GM21447 (cell line): Measurements from ENCODE around the gene ROPN1B.

Experiments used
- ATAC-seq: cut with Tn5 transposase; IDR thresholded peaks from one replicate; pipeline ENCODE4 v1.9.1; 2021; ENCODE audit not compliant: unreplicated experiment

Gene ROPN1B

DNA sequence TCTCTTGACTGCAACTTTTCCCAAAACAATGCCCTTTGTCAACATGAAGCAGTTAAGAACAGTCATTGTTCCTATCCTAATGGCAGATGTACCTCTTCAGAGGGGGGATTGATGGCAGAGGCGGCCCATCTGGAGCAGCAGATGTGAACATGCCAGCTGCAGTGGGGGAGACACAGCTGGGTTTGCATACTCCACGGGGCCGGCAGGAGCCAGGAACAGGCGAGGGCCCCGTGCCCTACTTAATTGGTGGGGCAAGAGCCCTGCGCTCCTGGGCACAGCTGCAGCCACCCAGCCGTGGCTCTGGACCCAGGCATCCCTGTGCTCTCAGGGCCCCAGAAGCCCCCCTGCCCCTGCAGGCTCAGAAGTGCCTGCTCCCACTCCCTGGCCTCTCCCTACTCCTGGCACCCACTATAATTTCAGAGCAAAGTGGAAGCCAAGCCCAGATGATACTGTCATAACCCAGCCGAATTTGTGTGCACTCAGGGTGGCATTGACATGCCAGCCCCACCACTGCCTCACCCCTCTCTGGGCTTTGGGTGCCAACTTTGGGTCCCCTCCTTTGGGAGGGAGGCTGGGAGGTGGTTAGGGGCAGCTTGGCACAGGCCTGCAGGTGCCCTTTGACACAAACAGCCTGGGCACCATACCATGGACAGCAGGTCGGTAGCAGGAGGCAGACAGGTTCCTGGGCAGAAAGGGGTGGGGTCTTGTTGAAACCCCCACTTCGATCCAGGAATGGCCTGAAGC lies 34.6 kb downstream of the ROPN1B start:
- ATAC-seq, result no peak

DNA sequence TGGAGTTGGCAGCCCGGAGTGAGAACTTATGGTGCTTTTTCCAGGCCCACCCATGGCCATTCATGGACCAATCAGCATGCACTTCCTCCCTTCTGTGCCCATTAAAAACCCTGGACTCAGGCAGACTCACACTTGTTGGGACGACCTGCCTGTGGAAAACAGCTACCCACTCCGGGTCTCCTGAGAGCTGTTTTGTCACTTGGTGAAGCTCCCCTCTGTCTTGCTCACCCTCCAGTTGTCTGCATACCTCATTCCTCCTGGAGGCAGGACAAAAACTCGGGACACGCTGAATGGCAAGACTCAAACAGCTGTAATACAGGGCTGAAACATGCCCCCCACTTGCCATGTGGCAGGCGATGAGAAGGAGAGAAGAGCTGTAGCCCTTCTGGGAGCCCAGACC lies 35.2 kb downstream of the ROPN1B start:
- no peak for ATAC-seq

DNA sequence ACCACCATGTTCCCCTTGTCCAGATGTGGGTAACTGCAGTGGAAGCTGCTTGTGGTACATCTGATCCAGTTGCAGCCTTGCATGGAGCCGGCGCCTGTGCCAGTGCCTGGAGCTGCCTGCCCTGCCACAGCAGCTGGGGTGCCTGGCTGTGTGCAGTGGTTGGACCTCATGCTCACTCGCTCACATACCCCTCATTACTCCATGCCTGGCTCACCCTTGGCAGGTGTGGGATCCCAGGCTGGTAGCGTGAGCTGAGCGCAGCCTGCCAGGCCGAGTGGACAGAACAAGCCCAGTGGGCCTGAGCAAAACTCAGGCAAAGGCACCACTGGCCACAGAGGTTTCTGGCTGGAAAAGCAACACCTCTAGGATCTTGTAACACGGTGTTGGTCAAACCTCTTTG lies 35.7 kb downstream of the ROPN1B start:
- ATAC-seq, result no peak

DNA sequence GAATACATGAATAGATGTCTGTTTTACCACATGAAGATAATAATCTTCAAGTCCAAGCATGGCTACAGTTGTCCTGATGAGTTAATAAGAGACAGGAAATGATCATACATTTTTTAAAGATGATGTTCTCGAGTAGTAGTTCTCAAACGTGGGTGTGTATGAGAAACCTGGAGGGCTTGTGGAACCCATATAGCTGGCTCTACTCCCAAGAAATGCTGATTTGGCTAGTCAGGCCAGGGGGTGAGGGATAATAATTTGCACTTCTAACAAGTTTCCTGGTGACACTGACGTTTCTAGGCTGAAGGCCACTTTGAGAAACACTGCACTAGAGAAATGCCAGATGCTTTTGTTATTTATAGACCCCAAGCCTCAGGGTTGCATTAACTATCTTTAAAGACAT lies 37.0 kb downstream of the ROPN1B start:
- ATAC-seq, result no peak

DNA sequence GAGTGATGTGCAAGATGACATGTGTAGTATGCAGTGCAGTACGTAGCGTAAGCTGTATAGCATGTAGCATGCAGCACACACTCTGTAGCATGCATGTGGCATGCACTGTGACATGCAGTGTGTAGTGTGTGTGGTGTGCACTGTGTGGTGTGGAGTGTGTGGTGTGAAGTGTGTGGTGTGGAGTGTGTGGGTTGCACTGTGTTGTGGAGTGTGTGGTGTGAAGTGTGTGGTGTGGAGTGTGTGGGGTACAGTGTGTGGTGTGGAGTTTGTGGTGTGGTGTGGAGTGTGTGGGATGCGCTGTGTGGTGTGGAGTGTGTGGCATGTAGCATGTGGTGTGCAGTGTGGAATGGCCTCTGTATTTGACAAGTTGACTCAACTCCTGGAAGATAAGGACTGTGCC lies 39.2 kb downstream of the ROPN1B start:
- ATAC-seq, result no peak

DNA sequence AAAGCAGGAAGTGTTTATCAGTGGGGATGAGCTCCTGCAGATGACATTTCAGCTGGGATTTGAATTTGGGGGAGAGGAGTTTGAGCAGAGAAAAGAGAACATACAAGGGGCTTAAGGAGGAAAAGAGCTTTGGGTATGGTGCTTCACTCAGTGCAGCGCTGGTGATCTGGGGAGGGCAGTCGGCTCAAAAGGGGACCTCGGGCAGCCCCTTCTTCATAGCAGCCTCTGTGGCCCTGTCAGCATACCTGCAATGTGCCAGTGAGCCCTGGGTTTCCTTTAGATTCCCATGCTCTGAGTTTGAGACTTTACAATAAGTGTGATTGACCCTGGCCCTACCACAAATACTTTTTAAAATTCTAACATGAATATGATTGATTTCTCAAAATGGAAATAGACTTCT lies 40.2 kb downstream of the ROPN1B start:
- ATAC-seq, result no peak

DNA sequence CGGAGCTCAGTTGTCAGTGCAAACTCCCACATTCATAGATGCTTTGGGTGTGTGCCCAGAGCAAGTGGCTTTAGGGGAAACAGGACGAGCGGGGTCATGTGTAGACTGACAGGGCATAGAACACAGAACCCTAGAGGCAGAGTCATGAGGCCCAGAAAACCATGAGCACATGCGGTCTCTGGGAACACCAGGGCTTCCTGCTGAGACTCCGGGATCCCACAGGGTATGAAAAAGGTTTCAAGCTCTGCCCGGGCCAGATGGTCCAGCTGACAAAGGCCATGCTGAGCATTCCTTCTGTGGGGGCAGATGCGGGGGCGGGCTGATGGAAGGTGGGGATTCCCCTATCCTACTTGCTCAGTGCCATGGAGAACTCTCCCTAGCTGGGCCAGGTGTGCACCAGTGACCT lies 44.8 kb downstream of the ROPN1B start:
- no peak for ATAC-seq

DNA sequence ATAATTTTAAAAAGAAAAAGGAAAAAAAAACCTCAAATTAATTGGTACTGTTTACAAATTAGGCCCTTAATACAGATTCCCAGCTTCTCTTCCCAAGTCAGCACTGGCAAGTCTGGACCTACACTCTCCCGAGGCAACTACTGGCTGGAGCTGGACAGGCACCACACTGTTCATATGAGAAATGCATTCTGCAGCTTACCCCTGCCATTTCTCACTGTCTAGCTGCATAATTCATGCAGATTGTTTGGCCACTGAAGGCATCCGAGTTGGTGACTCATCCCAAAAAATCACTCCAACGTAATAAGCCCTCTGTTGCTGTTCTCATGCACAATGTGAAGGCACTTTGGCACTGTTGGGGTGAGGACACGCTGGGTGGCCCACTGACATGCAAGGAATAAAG lies 45.3 kb downstream of the ROPN1B start:
- ATAC-seq, result no peak

DNA sequence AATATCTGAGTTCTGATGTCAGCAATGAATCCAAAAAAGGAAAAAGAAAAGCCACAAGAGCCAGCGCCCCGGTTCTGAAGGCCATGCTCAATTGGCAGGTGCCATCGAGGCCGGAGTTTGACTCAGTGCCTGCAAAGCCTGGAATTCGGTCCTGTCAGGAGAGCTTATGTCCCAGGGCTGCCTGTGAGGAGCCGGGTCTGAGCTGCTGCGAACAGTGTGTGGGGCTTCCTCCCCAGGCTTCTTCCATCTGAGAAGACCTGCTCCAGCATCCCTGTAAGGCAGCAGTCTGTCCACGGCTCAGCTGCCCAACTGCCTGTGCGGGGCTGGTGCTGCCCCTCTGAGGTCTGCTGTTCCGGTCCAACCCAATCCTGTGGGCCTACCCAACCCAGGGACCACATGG lies 46.1 kb downstream of the ROPN1B start:
- no peak for ATAC-seq

DNA sequence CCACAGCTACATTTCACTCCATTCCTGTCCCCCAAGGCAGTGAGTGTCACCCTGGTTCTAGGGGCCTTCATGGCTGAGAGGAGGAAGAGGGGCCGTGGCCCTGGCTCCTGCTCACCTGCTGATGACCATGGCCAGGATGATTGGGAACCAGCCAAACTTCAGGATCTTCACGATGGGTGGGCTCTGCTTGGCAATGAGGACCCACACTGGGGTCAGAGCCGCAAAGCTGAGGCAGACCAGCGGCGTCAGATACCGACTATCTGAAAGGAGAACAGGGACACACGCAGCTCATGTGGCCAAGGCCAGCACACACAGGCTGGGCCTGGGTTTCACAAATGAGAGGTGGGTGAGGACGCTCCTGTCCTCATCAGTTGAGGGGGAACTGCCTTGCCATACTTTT lies 47.6 kb downstream of the ROPN1B start:
- ATAC-seq, result no peak

DNA sequence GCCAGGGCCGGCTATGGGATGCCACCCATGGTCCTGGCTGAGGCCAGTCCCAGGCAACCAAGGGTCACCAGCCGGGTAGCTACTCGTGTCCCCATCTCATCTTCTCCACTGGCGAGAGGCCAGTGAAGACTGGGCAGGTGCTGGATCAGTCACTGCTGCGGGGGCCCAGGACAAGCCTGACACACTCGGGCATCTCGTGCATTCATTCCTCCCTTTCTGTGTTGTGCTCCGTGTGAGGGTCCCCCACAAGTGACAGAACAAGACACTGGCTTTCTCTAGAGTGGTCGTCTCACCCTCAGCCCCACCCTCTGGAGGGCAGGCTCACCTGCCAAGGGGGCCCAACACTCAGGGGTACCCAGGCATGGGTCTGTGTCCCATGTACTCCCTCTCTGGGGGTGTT lies 48.4 kb downstream of the ROPN1B start:
- no peak for ATAC-seq

DNA sequence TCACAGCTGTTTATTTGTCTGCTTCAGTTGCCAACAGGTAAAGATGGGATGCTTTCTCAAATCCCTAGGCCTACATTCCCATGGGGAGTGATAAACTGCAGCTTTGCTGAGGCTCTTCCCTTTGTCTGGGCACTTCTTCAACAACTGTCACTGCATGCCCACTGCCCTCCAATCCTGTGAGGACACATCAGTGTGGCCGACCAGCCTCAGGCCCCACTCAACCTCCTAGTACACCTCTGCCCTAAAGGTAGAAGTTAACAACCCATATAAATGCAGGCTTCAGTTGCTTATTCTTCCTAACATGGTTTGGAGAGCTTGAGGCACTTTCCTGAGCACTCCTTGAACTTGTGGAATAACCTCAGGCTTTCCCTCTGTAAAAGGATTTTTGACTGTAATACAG lies 49.6 kb downstream of the ROPN1B start:
- no peak for ATAC-seq

DNA sequence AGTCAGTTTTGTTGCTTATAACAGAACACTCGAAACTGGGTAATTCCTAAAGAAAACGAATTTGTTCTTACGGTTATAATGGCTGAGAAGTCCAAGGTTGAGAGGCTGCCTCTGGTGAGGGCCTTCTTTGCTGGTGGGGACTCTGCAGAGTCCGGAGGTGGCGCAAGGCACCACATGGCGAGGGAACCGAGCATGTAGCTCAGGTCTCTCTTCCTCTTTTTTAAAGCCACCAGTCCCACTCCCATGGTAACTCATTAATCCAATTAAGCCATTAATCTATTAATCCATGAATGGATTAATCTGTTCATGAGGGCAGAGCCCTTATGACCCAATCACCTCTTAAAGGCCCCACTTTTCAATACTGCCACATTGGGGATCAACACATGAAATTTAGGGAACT lies 50.0 kb downstream of the ROPN1B start:
- no peak for ATAC-seq

DNA sequence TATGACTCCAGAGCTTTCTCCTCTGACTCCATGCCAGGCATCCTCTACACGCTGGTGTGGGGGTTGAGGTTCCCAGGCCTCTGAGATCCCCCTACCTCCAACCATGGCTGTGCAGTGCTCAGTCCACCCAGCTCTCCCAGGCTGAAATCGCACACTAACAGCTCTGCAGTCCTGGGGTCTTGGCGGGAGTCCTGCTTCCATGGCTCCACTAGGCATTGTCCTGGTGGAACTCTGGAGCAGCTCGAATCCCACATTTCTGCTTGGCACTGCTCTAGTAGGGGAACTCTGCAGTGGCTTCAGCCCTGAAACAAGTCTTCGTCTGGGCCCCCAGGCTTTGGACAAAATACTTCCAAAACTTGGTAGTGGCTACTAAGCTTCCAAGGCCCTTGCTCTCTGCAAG lies 50.7 kb downstream of the ROPN1B start:
- no peak for ATAC-seq

DNA sequence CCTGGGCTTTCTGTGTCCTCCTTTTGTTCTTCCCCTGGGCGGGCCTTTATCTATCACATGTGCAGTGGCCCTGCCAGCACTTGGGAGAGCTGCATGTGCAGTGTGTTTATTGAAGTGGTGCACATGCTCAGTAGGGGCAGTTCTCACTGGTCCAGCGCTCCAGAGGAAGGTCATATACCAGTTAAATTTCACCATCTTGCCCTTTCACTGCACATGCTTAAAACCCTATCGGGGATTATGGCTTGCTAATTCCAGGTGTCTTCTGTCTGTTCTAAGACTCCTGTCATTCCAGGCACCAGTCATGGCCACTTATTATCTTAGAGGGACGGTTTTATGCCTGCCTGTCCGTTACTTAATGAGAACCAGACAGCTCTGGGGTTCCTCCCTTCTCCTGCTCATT lies 52.2 kb downstream of the ROPN1B start:
- ATAC-seq, result no peak

DNA sequence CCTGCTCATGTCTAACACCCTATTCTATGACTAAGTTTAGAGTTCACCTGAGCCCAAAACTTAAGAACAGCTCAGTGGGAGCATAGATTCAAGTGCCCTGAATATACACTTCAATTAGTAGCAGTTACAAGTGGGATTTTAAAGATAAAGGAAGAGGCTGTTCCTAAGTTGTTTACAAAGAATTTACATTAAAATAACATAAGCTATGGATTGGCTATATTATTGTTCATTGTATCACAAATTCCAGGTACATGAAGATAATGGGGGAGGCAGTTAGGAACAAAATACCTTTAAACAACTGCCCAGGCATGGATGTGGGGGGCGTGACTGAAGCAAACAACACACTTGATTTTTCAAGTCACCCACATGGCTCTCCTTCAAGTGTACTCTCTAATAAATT lies 52.7 kb downstream of the ROPN1B start:
- ATAC-seq, result no peak

DNA sequence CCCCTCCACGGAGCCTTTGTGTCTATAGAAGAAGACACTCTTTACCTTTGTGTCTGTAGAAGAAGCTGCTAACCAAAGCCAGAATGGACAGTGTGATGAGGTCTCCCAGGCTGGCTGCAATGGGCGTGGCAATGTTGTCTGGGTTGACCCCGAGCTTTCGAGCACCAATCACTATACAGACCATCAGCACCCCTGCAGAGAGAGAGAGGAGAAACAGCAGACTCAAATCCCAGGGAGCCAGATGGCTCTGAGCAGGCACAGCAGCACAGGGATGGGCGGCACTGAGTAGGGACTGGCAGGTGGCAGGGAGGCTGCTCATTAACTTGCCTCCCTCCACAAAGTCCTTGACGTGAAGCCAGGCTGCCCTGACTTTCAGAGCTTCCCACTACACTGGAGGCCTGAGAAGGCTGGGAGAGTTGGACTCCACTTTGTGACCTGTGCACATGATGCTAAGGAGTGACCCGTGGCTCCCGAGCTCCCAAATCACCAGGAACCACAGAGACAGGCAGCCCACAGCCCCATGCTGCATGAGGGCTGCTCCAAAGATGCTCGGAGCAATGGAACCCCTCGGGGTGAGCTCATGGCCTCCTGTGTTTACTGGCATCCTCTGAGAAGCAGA lies 53.9 kb downstream of the ROPN1B start:
- ATAC-seq, result no peak

DNA sequence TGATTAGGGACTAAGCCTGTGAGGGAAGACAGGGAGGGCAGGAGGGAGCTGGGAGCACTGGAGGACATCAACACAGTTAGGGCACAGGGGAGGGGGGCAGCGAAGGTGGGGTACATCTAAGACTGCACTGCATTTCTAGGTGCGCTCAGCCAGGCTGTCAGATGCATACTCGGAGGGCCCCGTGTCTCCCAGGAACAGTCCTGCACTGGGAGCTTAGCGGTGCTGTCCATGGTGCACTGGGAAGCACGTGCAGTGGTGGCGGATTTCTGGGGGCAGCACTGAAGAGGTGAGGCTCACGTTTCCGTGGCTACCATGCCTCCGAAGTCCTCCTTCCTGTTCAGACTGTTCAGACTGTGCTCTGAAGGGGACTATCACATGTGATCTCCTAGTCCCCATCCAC lies 54.4 kb downstream of the ROPN1B start:
- ATAC-seq, result no peak

DNA sequence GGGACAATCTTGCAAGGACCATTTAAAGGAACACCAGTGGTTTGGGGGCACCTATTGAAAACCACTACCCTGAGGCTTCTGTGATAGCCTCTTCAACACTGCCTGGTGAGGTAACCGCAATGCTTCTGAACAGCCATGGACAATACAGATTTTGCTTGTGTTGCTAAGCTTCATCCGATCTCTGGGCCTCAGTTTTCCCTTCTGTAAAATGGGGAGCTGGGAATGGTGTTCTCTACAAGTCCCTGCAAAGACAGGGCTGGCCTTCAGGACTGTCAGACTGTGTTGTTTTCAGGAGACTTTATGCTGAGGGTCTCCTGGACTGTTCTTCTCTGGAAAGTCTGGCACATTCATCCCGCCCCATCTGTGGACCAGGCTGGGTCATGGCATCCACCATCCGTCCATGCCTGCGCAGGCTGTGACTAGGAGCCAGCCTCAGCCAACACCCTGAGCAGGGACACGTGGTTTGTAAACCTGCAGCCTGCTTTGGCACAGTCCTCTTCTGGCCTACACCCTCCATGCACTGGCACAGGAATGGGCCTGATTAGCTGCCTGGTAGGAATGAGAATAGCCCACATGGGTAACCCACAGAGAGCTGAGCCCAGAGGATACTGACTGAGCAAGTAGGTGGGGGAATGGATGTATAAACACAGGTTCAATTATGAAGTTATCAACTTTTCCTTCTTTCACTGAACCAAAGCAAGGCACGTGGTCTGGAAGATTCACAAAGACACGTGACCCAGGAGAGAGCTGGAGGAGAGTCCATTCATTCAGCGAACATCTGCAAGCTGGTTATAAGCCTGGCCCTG lies 55.3 kb downstream of the ROPN1B start:
- ATAC-seq, result no peak

DNA sequence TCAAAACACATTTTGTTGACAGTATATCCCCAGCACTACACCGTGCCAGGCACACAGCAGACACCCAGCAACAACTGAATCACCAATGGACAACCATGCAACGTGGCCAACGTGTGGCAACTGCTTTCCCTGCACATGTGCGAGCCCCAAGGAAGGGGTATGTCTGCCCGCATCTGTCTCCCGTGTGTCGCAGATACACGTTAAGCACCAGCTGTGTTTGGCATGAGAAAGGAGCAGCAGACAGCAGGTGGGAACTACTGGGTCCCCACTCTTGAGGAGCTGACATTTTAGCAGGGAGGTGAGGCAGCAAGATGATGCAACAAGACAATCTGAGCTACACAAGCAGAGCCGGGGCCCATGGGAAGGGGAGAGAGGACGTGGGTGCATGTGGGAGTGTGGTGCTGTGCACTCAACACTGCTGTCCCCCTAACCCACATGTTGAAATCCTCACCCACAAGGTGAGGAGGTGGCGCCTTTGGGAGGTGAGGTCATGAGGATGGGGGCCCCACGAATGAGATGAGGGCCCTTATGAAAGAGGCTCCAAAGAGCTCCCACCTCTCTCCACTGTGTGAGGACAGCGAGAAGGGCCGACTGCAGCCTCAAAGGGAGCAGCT lies 56.2 kb downstream of the ROPN1B start:
- ATAC-seq, result no peak

DNA sequence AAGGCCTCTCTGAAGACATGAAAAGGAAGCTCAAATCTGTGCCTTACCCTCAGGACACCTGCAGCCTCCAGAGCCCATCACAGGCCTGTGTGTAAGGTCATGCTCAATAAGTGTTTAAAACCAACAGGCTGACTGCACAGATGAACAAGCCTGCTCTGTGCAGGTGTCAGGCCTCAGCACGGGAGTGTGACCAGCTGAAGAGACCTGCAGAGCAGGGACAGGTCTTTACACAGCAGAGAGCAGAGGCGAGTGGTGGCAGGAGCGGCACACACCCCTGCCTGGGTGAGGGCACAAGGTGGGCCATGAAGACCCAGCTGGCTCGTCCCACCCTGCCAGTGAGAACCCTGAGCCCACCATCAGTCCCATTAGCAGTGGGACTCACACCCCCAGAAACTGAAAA lies 56.9 kb downstream of the ROPN1B start:
- ATAC-seq, result no peak

DNA sequence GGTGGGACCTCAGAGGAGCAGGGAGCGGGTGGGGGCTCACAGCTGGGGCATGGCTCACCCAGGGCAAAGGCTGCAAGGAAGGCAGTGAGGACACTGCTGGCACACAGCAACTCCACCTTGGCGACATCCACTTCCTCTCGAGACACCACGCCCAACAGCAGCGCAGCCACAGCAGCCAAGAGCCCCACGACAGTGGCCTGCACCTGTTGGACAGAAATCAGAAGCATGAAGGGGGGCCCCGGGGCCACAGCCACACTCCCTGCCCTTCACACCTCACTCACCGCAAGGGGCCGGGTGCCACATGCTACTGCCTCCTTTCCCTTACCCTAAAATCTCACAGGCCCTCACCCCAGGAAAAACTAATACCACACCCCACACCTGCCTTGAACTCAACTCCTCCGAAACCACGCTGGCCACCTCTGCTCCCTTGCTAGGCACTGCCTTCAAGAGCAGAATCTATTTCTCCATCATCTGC lies 57.3 kb downstream of the ROPN1B start:
- ATAC-seq, result no peak
